HG02973 (cell line): ENCODE results near the gene ETDB.
"Not testable (repeated sequence)": the region's sequence is repeated elsewhere in the genome, so short reads cannot be mapped to it uniquely, and the experiment has no call there.

ENCODE experiments used
- ATAC-seq: cut with Tn5 transposase; IDR thresholded peaks from one replicate; pipeline ENCODE4 v1.9.1; 2021; ENCODE audit warnings: moderate library complexity; ENCODE audit not compliant: unreplicated experiment

ETDB gene

DNA sequence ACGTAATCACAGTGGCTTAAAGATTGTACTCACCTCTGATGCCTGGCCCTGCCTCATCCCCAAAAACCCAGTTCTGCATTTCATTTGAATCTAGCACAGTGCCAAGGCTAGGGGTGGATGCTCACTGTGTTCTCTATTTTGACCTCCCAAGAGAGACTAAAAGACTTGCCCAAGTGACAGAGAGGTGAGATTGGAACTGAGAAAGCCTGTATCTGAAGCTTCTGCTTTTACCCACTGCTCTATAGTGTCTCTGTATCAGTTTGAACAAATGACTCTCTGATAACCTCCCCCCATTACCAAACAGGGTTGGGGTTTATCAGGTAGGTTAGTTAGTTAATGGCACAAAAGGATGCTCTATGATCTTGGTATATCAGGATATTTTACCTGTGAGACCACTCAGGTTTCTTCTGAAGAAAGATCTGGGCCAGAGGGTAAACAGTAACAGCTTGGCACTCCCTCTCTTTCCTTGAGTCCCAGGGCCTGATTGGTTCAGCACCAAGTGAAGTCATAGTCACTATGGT, at the start of gene ETDB:
Gene ETDB, minus strand, starts transcription at position 471 of the 521 bp plus-strand sequence. CDS start 1,265 bp downstream, outside the sequence.
- not testable (repeated sequence) for ATAC-seq

DNA sequence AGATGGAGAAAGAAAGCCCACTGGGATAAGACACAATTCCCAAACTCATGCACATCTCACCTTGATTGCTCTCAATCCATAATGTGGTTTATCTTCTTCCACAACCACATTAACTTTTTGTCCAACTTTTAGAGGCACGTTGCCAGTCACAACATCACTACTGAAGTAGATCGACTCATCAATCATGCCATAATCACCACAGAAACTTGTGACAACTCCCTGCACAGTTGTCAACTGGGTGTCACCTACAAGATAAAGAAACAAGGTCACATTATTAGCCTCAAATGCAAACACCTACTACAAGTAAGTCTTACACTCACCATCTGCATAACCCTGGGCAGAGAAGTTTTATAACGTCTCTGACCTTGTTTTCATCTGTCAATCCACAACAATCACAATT, 49.2 kb upstream of the ETDB start:
- not testable (repeated sequence) for ATAC-seq

DNA sequence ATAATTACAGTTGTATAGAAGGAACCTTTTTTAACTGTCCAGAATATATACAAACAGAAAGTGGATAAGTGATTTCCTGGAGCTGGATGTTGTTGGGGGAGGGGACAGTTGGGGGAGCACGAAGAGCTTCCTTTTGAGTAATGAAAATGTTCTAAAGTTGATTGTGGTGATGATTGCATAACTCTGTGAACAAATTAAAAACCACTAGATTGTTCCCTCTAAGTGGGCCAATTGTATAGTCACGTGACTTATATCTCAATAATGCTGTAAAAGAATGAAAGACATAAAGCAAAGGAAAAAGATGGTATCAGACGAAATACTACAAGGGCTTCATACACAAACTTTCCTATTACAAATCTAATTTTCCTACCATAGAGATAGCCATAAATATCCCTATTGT, 48.2 kb upstream of the ETDB start:
- no peak for ATAC-seq

DNA sequence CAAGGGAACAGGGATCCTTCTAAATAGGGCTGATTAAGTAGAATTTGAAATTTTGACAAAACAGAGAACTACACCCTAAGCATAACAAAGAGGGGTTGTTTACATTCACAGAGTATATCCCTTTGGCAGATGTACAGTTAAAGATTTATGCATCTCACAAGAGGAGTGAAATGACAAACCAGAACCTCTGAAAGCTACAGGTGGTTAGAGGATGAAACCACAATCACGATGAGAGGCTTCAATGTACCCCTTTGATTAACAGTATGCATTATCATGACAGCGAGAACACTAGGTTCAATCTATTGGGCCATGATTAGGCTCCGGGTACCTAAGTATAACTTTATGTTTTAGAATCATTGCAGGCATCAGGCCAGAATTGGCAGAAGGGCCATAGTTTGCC, 34.4 kb upstream of the ETDB start:
- ATAC-seq, result not testable (repeated sequence)

DNA sequence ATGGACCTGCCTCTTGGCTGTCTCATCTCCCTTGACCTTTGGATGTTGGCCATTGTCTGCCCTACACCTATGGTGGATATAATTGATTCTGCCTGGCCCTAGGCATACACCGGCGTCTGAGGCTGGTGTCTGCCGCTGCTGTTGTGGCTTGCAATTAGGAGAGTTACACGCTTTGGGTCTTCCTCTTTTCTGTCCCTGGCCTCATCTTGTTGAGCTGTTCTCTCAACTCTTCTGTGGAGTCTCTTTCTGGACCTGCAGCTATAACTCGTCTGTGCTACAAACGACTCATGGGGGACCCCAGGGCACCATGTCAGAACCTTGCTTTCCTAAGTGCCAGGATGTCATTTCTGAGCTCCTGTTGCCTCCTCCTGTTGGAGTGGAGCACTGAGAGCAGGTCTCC, 5.8 kb upstream of the ETDB start:
- not testable (repeated sequence) for ATAC-seq

DNA sequence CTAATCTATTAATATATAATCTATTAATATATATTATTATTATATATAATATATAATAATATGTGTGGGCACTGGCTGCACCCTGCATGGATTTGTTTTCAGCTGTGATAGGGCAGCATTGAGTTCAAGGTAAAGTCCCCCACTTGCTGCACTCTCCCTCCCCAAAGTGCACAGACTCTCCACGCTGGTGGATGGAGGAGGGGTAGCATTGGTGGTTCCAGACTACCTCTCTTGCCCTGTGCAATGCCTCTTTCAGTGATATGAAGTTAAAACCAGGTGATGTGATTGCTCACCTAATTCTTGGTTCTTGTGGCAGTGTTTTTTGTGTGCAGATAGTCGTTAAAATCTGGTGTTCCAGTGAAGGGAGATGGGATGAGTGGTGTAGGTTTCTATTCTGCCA, 4.3 kb downstream of the ETDB start:
- not testable (repeated sequence) for ATAC-seq

DNA sequence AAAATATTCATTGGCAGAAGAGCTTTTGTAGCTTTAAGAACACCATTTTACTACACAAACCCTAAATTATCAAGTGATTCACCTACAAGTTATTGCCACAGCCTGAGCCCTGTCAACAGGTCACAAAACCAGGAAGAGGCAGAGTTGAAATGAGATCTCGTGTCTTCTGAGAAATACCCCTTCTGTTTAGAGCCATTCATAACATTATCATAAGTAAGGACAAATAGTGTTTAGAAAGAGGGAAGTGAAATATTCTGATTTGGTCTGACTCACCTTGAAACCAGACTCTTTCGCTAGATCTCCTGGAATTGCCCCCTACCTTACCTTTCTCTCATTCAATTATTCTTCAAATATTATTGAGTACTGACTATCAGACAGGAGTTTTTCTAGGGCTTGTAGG, 5.9 kb downstream of the ETDB start:
- ATAC-seq, result peak; percentile 99

DNA sequence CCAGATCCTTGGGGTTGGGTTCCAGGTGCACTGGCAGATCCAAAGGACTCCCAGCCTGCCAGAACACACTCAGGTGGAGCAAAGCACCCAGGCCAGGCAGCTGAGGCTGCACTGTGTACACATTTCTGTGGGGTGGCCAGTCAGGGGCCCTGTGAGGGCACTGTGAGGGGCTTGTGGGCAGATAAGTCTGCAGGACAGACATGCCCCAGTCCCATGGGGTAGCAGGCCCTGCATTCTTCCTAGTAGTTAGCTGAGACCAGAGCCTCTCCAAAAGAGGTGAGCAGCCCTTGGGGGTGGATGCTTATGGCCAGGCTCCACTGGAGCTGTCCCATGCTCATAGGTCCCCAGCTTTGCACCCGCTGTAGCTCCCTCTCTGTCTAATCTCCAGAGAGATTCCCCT, 7.6 kb downstream of the ETDB start:
- ATAC-seq, result no peak

DNA sequence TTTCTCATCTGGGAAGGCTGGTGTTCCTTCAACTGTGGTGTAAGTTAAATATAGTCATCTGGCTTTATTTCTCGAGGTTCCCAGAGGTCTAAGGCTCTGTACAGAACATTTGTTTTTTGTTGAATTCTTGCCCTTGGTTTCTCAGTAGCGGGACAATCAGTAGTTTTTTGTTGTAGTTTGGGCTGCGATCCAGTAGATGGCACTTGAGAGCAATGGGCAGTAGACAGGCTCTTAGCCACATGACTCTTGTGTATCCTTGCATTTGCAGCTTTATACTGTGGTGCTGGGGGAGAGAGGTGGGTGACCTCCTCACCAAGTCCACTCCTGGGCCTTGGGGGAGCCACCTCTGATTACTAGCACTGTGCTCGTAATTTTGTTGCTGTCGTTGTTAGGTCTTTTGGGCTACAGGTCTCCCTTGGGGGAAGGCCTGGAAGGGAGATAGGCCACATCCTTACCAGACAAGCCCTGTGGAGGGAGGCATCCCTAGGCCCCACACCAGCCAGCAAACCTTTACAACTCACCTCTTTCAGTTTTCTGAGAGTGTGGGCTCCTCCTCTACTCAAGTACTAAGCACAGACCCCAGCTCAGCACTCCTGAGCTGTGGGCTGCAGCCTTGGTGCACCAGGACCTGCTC, 8.1 kb downstream of the ETDB start:
- ATAC-seq, result no peak

DNA sequence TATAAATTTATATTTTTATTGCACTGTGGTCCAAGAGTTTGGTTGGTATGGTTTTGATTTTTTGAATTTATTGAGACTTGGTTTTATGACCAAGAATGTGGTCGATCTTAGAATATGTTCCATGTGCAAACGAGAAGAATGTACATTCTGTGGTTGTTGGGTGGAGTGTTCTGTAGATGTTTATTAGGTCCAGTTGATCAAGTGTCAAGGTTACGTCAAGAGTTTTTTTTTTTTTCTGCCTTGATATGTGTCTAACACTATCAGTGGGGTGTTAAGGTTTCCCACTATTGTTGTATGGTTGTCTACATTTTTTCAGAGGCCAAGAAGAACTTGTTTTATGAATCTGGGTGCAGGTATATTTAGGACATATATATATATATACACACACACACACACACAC, 10.8 kb downstream of the ETDB start:
- ATAC-seq, result no peak

DNA sequence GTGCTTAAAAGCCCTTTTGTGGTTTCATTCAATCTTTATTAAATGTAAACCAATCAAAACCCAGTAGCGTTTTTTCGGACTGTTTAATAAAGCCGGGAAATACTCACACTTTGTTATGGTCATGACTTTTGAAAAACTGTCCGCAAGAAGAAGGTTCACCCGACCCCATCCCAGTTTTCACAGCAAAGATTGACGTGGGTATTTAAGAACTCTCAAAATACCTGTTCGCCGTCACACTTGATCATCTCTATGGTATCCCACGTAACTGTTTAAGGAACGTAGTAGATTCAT, 20.9 kb downstream of the ETDB start:
- no peak for ATAC-seq

DNA sequence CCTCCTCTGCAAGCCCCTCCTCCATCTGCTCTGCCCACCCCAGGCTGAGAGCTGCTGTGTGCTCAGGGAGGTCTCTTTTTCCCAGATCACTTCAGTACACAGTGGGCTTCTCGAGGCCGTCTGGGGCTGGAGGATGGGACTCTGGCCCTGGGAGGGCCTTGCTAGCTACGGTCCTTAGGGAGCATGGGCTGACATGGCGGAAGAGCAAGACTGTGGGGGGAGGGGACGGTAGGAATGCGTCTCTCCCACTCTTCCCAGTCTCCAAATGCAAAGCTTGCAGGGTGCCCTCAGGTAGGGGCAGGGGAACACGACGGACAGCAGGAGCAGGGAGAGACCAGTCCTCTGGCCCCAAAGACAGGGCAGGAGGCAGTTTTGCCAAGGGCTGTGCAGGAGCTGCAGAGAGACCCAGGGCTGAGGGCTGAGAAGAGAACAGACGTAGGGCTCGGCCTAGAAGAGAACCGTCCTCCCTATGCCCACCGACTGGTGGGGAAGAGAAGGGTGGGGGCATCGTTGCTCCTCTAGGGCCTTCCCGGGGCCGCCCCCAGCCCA, 23.1 kb downstream of the ETDB start:
- not testable (repeated sequence) for ATAC-seq

DNA sequence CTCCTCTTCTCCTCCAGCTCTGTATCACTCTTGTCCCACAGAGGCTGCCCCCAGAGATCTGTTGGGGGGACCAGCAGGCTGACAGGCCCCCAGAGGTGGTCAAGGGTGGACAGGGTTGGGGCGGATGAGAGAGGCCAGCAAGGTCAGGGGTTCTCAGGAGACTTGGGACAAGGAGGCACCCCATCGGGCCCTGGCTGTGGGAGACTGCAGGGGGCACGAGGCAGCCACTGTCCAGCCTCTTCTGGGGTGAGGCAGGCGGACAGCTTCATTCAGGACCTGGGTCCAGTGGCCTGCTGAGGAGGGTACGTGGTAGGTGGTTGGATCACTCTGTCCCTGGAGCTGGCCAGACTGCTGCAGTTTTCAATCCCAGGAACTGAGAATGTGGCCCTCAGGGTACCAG, 24.6 kb downstream of the ETDB start:
- ATAC-seq, result no peak

DNA sequence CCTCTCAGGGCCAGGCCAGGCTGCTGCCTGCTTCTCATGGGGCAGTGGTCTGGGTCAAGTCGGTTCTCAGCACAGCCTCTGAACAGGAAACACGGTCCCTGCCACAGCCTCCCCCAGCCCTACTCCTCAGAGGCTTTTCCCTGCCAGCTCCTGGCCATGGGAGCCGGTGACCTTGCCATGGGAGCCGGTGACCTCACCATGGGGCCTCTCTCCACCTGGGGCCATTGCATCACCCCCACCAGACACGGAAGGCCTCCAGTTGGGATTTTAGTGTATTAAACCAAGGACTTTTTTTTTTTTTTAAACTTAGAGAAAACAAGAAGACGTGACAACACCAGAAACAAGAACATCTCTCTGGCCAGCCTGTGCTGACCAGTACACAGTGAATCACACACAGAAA, 25.6 kb downstream of the ETDB start:
- no peak for ATAC-seq

DNA sequence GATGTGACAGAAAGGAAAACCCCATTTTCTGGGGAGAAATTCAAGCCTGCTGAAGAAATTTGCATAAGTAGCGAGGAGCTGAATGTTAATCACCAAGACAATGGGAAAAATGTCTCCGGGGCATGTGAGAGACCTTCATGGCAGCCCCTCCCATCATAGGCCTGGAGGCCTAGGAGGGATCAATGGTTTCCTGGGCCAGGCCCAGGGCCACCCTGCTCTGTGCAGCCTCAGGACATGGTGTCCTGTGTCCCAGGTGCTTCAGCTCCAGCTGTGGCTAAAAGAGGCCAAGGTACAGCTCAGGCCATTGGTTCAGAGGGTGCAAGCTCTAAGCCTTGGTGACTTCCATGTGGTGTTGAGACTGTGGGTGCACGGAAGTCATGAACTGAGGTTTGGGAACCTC, 31.2 kb downstream of the ETDB start:
- ATAC-seq, result no peak

DNA sequence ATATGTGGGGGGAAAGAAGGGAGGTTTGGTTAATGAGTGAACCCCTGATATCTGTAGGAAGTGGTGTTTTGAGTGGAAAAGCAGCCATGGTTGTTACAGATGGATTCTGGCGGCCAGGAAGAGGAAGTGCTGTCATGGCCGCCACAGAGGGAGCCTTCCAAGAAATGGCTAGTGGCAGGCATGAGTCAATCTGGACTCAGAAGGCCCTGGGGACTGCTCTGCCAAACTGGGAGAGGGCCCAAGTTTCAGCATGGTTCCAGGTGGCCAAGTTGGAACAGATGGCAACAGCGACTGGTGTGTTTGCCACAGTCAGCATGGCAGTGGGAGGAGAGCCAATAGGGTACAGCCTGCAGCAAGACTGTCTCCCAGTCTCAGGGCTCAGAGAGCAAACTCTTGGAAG, 32.5 kb downstream of the ETDB start:
- ATAC-seq, result no peak

DNA sequence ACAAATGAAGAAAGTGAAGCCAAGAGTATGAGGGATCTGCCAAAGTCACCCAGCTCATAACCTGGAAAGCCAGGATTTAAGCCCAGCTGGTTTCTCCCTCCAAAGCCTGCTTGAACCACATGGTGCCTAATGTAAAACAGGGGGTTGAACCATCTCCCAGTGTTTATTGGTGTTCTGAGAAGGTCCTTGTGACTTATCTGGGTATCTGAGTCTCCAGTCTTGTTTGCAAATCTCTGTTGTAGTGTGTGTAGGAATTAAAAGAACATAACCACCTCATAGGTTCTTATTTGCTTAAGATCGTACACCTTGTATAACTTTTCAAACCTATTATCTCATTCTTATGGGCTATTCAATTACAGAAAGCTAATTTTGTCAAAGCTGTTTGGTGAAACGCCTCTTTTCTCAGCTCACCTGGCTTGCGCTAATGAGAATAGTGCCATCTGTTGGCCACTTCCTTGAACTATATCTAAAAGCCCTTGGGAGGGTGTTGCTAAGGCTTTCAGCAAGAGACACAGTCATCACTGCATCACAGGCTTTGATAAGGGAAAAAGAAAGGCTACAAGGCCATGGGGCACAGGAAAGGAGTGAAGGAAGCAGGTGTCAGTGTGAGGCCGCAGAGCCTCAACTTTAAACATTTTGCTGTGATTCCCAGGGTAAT, 34.0 kb downstream of the ETDB start:
- ATAC-seq, result peak; percentile 93

DNA sequence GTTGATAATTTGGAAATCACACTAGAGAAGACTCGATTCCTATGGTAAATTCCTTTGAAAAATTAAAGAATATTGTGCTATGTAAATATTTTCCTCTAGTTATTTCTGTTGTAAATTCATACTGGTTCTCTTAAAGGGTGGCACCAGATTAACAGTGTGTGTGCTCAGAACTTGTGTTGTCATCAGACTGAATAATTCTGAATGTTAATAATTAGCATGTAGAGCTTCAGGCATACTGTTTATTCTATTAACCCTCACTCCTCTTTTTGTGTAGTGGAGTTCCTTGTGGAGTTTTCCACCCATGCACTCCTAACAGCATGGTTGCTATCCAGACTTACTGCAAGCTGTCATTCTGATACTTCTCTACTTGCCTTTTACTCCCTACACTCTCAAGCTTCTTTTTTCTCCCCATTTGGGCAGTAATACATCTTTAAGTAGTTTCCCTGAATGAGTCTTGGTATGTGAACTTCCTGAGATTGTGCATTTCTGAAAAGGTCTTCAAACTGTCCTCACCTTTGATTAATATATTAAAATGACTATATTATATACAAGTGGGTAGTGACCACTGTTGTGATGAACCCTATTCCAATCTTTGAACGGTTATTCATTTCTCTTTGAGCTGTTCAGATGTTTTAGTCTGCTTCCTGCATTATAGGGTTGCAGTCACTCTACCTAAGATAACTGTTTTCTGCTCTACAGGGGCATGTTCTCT, 38.5 kb downstream of the ETDB start:
- no peak for ATAC-seq
